ENCODE measurements around the gene WSCD1. TPM values are rescaled to one million over a fixed set of nuclear protein-coding genes. Genes with fewer than 3 reads are reported as not detected.

Gene WSCD1
- total RNA-seq, 2 donors from 2014 or later: 1.7 to 4.1 TPM

DNA sequence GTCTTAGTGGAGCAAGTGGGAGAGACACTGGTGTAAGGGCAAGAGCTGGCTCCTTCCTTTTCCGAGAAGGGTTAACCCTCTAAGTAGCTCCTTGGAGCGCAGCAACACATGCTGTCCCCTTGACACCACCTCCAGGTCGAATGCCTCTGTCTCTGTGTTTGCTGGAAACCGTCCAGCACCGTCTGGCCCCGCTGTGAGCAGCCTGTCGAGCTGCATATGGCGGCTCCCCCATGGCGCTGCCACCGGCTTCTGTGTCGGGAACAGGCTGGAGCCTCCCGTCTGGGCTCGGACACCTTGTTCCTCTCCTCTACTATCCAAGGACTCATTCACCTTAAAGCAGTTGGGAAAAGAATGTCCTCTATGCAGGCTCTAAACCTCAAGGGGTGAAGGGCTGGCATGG, 28.9 kb upstream of the WSCD1 start:
- Histone ChIP-seq H3K4me3 (no peak overlapping the region), H3K27me3 (replicated peaks; ENCODE audit: insufficient read depth) (no peaks in the 10 kb centered on the region), H3K36me3 (no peaks in the 10 kb centered on the region), H3K27ac (no peak overlapping the region), H3K4me1 (replicated peaks) (no peaks in the 10 kb centered on the region), H3K9me3 (no peaks in the 10 kb centered on the region)
- DNase-seq (ENCODE audit: low spot score): no peak
- TF ChIP-seq POLR2AphosphoS5 (IDR thresholded peaks at IDR 0.05) (no peak), POLR2A (IDR thresholded peaks at IDR 0.05) (no peak)
- TF ChIP-seq, protein P1, sequence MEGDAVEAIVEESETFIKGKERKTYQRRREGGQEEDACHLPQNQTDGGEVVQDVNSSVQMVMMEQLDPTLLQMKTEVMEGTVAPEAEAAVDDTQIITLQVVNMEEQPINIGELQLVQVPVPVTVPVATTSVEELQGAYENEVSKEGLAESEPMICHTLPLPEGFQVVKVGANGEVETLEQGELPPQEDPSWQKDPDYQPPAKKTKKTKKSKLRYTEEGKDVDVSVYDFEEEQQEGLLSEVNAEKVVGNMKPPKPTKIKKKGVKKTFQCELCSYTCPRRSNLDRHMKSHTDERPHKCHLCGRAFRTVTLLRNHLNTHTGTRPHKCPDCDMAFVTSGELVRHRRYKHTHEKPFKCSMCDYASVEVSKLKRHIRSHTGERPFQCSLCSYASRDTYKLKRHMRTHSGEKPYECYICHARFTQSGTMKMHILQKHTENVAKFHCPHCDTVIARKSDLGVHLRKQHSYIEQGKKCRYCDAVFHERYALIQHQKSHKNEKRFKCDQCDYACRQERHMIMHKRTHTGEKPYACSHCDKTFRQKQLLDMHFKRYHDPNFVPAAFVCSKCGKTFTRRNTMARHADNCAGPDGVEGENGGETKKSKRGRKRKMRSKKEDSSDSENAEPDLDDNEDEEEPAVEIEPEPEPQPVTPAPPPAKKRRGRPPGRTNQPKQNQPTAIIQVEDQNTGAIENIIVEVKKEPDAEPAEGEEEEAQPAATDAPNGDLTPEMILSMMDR (IDR thresholded peaks at IDR 0.05): no peak
- 77% methylated on average over 13 of the region's 13 CpGs for WGBS
- intact Hi-C loops (cut with DNase I): no loop called here

DNA sequence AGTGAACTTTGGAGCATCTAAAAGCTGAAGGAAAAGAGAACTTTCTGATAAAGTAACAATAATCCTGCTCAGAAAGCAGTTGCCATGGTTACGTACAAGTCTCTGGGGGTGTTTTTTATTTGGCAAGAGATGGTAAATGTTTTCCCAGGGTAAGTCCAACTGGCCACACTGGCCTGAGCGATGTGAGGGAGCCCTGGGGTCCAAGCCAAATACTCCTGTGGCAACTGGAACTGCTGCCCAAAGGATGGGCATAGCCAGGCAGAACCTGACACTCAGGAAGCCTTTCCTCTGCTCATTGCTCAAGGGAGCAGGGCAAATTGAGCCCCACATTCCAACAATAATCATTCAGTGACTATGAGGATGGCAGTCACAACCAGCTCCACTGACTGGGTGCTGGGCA, 26.8 kb upstream of the WSCD1 start:
- TF ChIP-seq, protein P1 (IDR thresholded peaks at IDR 0.05): no peak
- TF ChIP-seq POLR2AphosphoS5 (IDR thresholded peaks at IDR 0.05) (no peak), POLR2A (IDR thresholded peaks at IDR 0.05) (no peak)
- no peaks in the 10 kb centered on the region for H3K27me3 ChIP-seq (replicated peaks; ENCODE audit: insufficient read depth)
- no peaks in the 10 kb centered on the region for H3K9me3 ChIP-seq
- intact Hi-C loops (cut with DNase I): no loop called here
- H3K27ac ChIP-seq: no peak overlapping the region
- 77% methylated on average over 2 of the region's 2 CpGs for WGBS
- DNase-seq (ENCODE audit: low spot score): no peak
- no peaks in the 10 kb centered on the region for H3K4me1 ChIP-seq (replicated peaks)
- no peaks in the 10 kb centered on the region for H3K36me3 ChIP-seq
- H3K4me3 ChIP-seq: no peak overlapping the region

DNA sequence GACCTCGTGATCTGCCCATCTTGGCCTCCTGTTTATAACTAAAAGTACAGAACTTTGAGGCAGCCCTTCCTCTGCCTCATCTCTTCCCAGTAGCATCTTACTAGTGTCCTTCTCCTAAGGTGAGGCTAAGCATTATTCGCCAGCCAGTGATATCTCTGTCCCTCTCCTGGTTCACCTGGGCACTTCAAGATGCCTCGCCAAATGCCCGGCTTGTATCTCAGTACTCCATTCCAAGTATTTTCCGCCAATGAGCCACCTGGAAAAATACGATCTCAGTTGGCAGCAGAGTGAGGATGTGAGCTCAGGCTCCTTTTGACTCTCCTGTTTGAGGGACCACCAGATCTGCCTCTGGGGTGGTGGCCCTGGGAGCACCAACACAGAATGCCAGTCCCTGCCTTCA, 25.9 kb upstream of the WSCD1 start:
- no peak overlapping the region for H3K27ac ChIP-seq
- intact Hi-C loops (cut with DNase I): no loop called here
- no peak for DNase-seq (ENCODE audit: low spot score)

DNA sequence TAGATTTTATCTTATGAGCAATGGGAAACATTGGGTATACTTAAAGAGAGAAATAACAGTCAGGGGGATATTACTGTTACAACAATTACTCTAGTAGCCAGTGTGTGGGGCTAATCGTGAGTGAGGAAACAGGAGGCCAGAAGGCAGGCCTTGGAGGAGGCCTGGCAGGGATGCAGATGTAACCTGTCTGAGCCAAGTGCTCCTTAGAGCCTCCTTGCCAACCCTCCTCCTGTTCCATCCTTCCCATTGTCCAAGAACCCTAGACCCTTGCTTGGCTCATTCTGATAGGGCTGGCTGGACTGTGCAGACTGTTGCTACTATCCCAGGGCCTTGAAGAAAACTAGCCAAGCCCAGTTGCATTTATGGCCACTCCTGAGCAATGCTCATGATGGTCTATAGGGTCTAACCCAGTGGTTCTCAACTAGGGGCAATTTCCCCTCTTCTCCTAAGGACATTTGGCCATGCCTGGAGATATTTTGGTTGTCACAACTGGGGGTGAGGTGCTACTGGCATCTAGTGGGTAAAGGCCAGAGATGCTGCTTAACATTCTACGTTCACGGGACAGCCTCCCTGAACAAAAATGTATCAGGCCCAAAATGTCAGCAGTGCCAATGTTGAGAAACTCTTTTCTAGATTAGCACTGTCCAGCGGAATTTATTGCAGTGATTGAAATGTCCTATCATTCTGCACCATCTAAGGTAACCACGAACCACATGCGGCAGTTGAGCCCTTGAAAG, 24.4 kb upstream of the WSCD1 start:
- H3K27ac ChIP-seq: no peak overlapping the region
- no peaks in the 10 kb centered on the region for H3K36me3 ChIP-seq
- H3K9me3 ChIP-seq: no peaks in the 10 kb centered on the region
- DNase-seq (ENCODE audit: low spot score): no peak
- intact Hi-C loops (cut with DNase I): no loop called here
- WGBS: 85% methylated on average over 6 of the region's 6 CpGs
- H3K4me1 ChIP-seq (replicated peaks): no peaks in the 10 kb centered on the region
- TF ChIP-seq POLR2AphosphoS5 (IDR thresholded peaks at IDR 0.05): no peak
- no peak for TF ChIP-seq POLR2A (IDR thresholded peaks at IDR 0.05)
- H3K4me3 ChIP-seq: no peak overlapping the region
- no peaks in the 10 kb centered on the region for H3K27me3 ChIP-seq (replicated peaks; ENCODE audit: insufficient read depth)

More for the DNA sequence above, 25.9 kb upstream of the WSCD1 start:
- TF ChIP-seq POLR2A (IDR thresholded peaks at IDR 0.05): no peak
- TF ChIP-seq, protein P1 (IDR thresholded peaks at IDR 0.05): no peak
- no peak for TF ChIP-seq POLR2AphosphoS5 (IDR thresholded peaks at IDR 0.05)
- Histone ChIP-seq H3K36me3 (no peaks in the 10 kb centered on the region), H3K27me3 (replicated peaks; ENCODE audit: insufficient read depth) (no peaks in the 10 kb centered on the region), H3K9me3 (no peaks in the 10 kb centered on the region), H3K4me1 (replicated peaks) (no peaks in the 10 kb centered on the region), H3K4me3 (no peak overlapping the region)
- 91% methylated on average over 6 of the region's 6 CpGs for WGBS

DNA sequence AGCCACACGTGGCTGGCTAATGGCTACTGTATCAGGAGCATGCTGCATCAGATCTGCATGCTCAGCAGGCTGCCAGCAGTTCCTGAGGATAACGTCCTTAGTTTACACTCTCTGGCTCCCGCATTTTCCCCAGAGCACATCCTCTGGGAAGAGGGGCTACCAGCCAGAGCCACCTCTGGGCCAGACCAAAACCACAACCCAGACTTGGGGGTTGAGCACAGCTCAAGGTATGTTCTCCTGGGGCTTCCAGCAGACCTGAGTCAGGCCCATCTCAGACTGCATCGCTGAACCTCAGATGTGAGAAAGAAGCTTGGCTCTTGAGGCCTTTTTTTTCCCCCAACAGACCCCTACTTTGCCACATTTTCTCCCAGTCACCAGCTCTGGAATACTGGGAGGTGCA, 23.7 kb upstream of the WSCD1 start:
- H3K36me3 ChIP-seq: no peaks in the 10 kb centered on the region
- WGBS: 70% methylated on average over 4 of the region's 4 CpGs
- no peaks in the 10 kb centered on the region for H3K27me3 ChIP-seq (replicated peaks; ENCODE audit: insufficient read depth)
- no peak for DNase-seq (ENCODE audit: low spot score)
- no peak for TF ChIP-seq POLR2AphosphoS5 (IDR thresholded peaks at IDR 0.05)
- no peak for TF ChIP-seq POLR2A (IDR thresholded peaks at IDR 0.05)
- TF ChIP-seq, protein P1 (IDR thresholded peaks at IDR 0.05): no peak
- no peaks in the 10 kb centered on the region for H3K4me1 ChIP-seq (replicated peaks)
- H3K27ac ChIP-seq: no peak overlapping the region
- intact Hi-C loops (cut with DNase I): no loop called here
- no peaks in the 10 kb centered on the region for H3K9me3 ChIP-seq
- no peak overlapping the region for H3K4me3 ChIP-seq
